BJ (cell line): Measurements from ENCODE around the gene ZNF304. TPM values are rescaled to one million over a fixed set of nuclear protein-coding genes. Genes with fewer than 3 reads are reported as not detected.

Experiments
- CTCF ChIA-PET: fragments of 350-600 bp; formaldehyde crosslinking; extraction: SDS; loops from one replicate; lab custom pipeline; 2021; ENCODE audit warnings: antibody characterized with exemption, inconsistent platforms; lab: Yijun Ruan, JAX
- POLR2A ChIA-PET: fragments of 300-600 bp; sonication (Branson Sonifier 250); formaldehyde crosslinking; extraction: SDS; loops from one replicate; lab custom pipeline; 2021; ENCODE audit warnings: antibody characterized with exemption; lab: Charles Lee
- DNase-seq: peaks from one replicate; pipeline ENCODE4 v3.0.0-alpha.2; 2011; ENCODE audit warnings: low read depth
- H3K27me3 ChIP-seq: 2 replicates; pipeline ENCODE4 v1.6.0; 2011; ENCODE audit warnings: low read length; ENCODE audit not compliant: control insufficient read depth, insufficient read depth
- H3K36me3 ChIP-seq: 2 replicates; pipeline ENCODE4 v1.5.1; 2011; ENCODE audit warnings: low read length; ENCODE audit not compliant: control insufficient read depth, insufficient read depth
- H3K4me3 ChIP-seq: 2 replicates; pipeline ENCODE4 v1.5.1; 2011; ENCODE audit warnings: low read depth, mild to moderate bottlenecking, control low read depth, low read length
- CTCF ChIP-seq: IDR thresholded peaks from 2 replicates; pipeline ENCODE4 v1.5.1; 2011; ENCODE audit warnings: low read depth, mild to moderate bottlenecking, control low read depth, inconsistent platforms, low read length, moderate library complexity; ENCODE audit not compliant: insufficient read depth
- polyA plus RNA-seq: library from polyadenylated mRNA; depleted of rRNA; stranded (reverse); fragments of >200 nt; gene quantifications from 2 replicates; pipeline ENCODE4 v1.2.3, GENCODE V29; 2011

Gene ZNF304
- polyA plus RNA-seq, 1 experiment: 5.4 TPM

GRCh38 chr19:57355916-57356315, 4.8 kb downstream of the ZNF304 start:
- Histone ChIP-seq H3K4me3 (no peak overlapping the region), H3K36me3 (peaks cover 17% of the 10 kb centered on the region), H3K27me3 (no peaks in the 10 kb centered on the region)
- no peak for TF ChIP-seq CTCF
- DNase-seq: no peak
- ChIA-PET POLR2A (no interaction called here), CTCF (no interaction called here)

GRCh38 chr19:57357406-57357805, 6.3 kb downstream of the ZNF304 start:
- H3K36me3 ChIP-seq: peaks cover 17% of the 10 kb centered on the region
- no peak for TF ChIP-seq CTCF
- DNase-seq: no peak
- no peaks in the 10 kb centered on the region for H3K27me3 ChIP-seq
- no peak overlapping the region for H3K4me3 ChIP-seq
- POLR2A ChIA-PET: no interaction called here
- CTCF ChIA-PET: interaction anchor here (0.7 kb wide), 1 partner anchor 79 kb away, joined by 4 read pairs; no protein-coding TSS in a partner anchor

- no peaks in the 10 kb centered on the region for H3K27me3 ChIP-seq
- peaks cover 17% of the 10 kb centered on the region for H3K36me3 ChIP-seq
- no peak for DNase-seq
- POLR2A ChIA-PET: no interaction called here
- CTCF ChIA-PET: no interaction called here
- TF ChIP-seq CTCF: no peak
- H3K4me3 ChIP-seq: no peak overlapping the region
Measured at GRCh38 chr19:57359300-57359699, 8.2 kb downstream of the ZNF304 start.

GRCh38 chr19:57362419-57362818, 11.3 kb downstream of the ZNF304 start:
- no peak for TF ChIP-seq CTCF
- ChIA-PET CTCF (no interaction called here), POLR2A (interaction anchor here (0.6 to 1.3 kb wide), 2 partner anchors 12 to 27 kb away, joined by 3 to 4 read pairs; partner anchors contain the start of genes ZNF304 and ZNF548)
- Histone ChIP-seq H3K36me3 (peaks cover 2% of the 10 kb centered on the region), H3K4me3 (peak overlapping the region; percentile 48), H3K27me3 (no peaks in the 10 kb centered on the region)
- no peak for DNase-seq

- CTCF ChIA-PET: no interaction called here
- no peak for TF ChIP-seq CTCF
- POLR2A ChIA-PET: interaction anchor here (0.6 to 1.3 kb wide), 2 partner anchors 12 to 26 kb away, joined by 3 to 4 read pairs; partner anchors contain the start of genes ZNF304 and ZNF548
Measured at GRCh38 chr19:57362997-57363687, 12.1 kb downstream of the ZNF304 start, which contains the start of the genes TRAPPC2B and ZNF547. TSS of gene TRAPPC2B (plus strand) at chr19:57363551. CDS start at chr19:57364834, 1,283 bp downstream. TSS of gene ZNF547 (plus strand) at chr19:57363551. CDS start at chr19:57368556, 5,005 bp downstream.

More at GRCh38 chr19:57362997-57363687, 12.1 kb downstream of the ZNF304 start, which contains the start of the genes TRAPPC2B and ZNF547:
- no peaks in the 10 kb centered on the region for H3K27me3 ChIP-seq
- H3K36me3 ChIP-seq: 0 out of 2 replicates have a peak, but pooled peaks cover 2% of the 10 kb centered on the region
- DNase-seq: peak; percentile 99
- H3K4me3 ChIP-seq: peak within 1 kb of the TSS; percentile 87
